Gastroesophageal sphincter (tissue), 3 donors: ENCODE measurements around the gene INO80C.

Experiments
- CTCF ChIP-seq, 4 experiments: fragments of 200-600 bp in 2 of 4; fragments of 450-650 bp in 2 of 4; sonication (generic) in 1 of 4; IDR thresholded peaks; one replicate each; pipeline ENCODE4 v1.5.1; 2017 to 2019; ENCODE audit warnings: antibody characterized with exemption in 4 of 4, mild to moderate bottlenecking in 2 of 4, moderate library complexity in 2 of 4
- POLR2A ChIP-seq, 2 donors: fragments of 450-650 bp; IDR thresholded peaks; one replicate each; pipeline ENCODE4 v1.6.1; 2017; ENCODE audit warnings: antibody characterized with exemption in 2 of 2, mild to moderate bottlenecking in 2 of 2, moderate library complexity in 1 of 2

DNA sequence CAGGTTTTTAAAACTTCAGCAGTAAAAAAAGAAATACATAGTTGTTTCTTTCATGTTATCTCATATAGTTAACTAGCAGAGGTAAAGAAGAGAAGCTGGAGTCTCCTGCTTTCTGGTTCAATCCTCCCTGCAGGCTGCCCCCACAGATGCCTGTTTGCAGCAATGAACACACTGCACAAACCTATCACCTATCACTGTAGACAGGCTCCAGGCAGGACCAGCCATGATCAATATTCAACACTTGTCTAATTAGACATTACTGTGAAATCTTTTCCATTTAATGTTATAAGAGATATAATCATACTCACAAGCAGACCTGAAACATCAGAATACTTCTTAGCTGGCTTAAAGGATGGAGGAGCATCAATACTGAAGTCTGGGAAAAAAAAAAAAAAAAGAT is 19.8 kb downstream of the INO80C start:
- TF ChIP-seq CTCF (IDR thresholded peaks at IDR 0.05) (no peak), POLR2A (IDR thresholded peaks at IDR 0.05) (no peak)
